GM10266 (cell line): Measurements from ENCODE around the gene PPP2R3B.

Experiments used
- DNase-seq: peaks from one replicate; pipeline ENCODE4 v3.0.0; 2012; ENCODE audit errors: extremely low spot score
- CTCF ChIP-seq: IDR thresholded peaks from 2 replicates; pipeline ENCODE4 v1.5.1; 2012; ENCODE audit warnings: mild to moderate bottlenecking, low read depth; ENCODE audit not compliant: control insufficient read depth, insufficient read depth; ENCODE audit errors: missing control alignments

PPP2R3B gene

GRCh38 chrX:361231-362145 lies 25.2 kb downstream of the PPP2R3B start:
- no peak for TF ChIP-seq CTCF

DNA sequence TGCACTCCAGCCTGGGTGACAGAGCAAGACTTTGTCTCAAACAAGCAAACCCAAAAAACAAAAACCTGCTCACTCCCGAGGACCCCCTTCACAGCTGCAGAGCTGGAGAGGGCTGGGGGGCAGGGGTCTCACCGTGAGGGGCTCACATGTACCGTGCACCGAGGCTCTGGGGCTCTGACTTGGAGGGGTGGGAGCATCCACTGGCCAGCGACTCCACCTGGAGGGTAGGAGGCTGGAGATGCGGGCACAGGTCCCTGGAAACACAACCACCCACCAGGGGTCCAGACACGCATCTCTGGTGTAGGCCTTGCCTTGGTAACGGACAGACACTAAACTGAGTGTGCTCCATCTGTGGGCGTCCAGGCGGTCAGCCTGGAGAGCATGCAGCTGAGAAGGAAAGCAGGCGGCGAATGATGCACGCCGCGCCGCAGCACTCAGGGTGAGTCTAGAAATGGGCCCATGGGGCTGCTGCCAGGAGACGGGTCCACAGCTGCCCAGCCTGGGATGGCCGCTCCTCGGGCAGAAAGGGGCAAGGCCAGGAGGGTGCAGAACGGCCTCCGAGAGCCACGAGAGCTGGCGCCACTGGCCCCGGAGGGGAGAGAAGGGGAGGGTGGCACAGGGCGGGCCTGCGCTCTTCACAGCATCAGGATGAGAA lies 26.1 kb downstream of the PPP2R3B start:
- no peak for TF ChIP-seq CTCF
- no peak for DNase-seq

More at GRCh38 chrX:361231-362145, 25.2 kb downstream of the PPP2R3B start:
- no peak for DNase-seq

DNA sequence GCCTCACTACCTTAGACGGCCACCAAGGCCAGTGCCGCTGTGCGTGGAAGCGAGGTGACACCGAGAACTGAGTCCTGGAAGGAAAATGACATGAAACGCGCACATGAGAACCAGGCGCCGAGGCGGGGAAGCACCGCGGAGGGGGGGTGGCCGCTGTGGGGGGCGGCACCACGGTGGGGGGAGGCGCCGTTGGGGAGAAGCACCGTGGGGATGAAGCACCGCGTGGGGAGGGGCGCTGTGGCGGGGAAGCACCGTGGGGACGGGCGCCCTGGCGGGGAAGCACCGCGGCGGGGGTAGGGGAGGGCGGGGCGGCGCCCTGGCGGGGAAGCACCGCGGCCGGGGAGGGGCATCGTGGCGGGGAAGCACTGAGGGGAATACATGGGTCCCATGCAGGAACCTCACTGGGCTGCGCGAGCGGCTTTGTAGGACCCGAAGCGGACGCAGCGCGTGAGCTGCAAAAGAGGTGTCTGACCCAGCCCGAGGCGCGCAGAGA lies 28.0 kb downstream of the PPP2R3B start:
- DNase-seq, result no peak
- no peak for TF ChIP-seq CTCF

DNA sequence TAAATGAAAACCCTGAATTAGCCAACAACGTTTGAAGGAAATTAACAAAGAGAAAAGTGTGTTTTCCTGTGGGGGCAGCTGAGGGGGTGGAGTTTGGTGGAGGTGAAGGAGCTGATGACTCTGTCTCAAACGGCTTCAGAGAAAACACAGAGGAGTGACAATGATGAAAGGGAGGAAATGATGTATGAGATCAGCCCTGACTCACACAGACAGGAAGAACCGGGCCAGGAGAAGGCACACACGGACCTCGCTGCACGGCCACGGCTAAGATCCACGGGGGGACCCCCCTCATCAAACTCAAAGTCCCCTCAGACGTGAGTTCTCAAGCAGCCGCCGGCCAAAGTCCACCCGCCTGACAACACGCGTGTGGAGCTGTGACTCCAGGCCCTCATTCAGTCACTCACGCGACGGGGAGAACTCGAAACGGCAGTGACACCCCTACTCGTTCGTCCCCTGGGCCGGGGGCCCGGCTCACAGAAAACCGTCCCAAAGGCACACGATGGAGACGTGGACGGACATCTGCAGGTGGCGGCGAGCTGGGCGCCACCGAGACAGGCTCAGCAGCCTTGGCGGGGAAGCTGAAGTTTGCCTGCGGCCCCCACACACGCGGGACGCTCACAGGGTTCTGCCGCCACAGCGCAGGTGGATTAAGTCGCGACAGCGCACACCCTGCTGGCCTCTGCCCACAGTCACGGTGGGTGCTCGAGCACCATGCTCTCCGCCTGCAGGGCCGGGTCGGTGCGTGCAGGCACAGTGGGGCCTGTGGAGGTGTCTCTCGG lies 28.8 kb downstream of the PPP2R3B start:
- no peak for DNase-seq
- TF ChIP-seq CTCF, result no peak

DNA sequence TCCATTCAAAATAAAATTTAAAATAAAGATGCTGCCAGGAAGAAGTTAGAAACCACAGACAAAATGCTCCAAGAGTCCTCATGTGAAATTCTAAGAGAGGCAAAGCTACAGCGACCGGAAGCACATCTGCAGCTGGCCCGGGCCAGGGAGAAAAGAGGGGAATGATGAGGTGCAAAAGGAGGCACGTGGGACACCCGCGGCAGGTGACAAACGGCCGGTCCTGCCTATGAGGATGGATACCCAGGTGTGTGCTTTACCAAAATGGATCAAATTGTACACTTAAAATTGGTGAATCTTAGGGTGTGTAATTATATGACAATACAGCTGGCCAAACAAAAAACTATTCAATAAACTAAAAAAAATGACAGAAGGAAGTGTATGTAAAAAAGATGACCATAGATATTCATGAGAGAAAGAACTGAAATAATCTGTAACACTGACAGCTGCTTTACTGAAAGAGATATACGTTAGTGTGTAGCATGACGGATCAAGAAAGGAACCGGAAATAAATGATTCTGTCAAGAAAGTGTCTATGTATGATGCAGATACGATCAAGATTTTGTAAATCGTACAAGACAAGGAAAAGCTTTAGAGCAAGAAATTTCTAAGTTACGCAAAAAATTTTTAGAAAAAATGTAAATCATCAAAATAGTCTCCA lies 29.5 kb downstream of the PPP2R3B start:
- TF ChIP-seq CTCF, result no peak
- DNase-seq, result no peak

- no peak for DNase-seq
- TF ChIP-seq CTCF, result no peak
Measured at GRCh38 chrX:356385-357034, 30.2 kb downstream of the PPP2R3B start.
